HG03575 (cell line): ENCODE results near the gene S100A6.
"Not testable (repeated sequence)": the region's sequence is repeated elsewhere in the genome, so short reads cannot be mapped to it uniquely, and the experiment has no call there.

ENCODE experiments used
- ATAC-seq: cut with Tn5 transposase; IDR thresholded peaks from one replicate; pipeline ENCODE4 v1.9.1; 2021; ENCODE audit not compliant: unreplicated experiment, insufficient number of reproducible peaks, low FRiP score; ENCODE audit errors: extremely low read depth

The S100A6 gene

DNA sequence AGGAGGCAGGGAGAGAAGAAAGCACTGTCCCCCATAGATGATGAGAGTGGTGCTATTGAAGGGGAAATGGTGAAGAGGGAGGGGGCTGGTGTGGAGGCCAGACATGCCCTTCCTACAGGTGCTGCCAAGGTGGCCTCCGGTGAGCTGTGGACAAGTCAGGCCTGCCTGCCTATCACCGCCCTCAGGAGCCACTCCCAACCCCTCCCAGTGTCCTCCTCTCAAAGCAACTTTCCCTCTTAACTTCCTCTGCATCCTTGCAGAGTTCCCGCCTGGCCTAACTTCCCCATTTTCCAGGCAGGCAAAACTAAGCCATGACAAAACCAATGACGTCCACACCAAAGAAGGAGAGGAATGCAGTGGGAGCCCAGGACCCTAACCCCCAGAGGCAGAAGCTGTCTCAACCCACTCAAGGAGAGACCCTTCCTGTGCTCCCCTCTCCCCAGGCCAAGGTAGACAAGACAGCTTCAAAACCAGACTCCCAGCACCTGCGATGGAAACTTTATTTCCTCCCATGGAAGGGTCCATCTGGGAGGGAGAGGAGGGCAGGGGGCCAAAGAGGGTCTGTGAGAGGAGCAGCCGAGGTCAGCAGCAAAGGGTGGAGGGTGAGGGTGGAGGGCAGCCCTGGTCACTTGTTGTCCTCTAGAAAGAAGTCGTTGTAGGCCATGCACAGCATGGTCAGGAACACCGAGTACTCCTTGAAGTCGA is 1.0 kb upstream of the S100A6 start:
- ATAC-seq = no peak

DNA sequence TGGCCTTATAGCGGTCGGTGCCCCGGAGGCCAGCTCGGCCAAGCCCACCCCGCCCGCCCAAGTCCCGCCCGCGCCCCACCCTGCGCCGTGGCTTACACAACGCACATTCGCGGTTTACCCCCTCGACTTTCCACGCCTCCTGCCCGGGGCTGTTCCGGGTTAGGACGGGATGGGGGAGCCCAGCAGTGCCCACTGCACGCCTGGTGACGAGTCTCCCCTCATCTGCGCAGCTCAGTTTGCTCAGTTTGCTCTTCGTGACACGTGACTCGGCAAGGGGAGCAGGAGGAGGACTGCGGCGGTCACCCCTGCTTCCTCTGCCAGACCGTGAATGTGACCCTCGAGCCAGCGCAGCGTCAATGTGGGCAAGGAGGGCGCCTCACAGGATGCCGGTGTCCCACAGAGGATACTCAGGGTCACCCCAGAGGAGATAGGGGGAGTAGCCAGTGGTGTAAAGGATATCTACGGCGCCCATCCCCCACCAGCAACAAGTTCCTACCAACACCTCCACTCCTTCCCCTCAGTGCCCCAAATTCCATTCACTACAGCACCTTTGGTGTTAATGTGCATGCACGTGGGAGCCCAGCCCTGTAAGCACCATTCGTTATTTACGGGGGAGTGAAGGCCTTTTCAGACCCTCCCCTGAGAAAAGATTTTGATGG is 350 bp upstream of the S100A6 start:
- no peak for ATAC-seq

DNA sequence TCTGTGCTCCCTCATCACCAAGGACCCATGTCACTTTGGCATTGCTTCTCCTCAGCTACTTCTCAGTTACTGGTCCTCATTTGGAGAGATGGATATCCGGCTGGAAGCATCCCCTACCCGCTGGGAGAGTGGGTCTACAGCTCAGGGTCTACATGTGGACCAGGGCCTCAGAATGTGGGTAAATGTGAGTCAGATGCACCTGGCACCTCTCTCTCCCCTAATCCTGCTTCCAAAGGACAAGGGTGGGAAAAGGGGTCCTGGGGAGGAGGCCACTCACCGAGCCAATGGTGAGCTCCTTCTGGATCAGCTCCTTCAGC is 908 bp downstream of the S100A6 start:
- no peak for ATAC-seq

DNA sequence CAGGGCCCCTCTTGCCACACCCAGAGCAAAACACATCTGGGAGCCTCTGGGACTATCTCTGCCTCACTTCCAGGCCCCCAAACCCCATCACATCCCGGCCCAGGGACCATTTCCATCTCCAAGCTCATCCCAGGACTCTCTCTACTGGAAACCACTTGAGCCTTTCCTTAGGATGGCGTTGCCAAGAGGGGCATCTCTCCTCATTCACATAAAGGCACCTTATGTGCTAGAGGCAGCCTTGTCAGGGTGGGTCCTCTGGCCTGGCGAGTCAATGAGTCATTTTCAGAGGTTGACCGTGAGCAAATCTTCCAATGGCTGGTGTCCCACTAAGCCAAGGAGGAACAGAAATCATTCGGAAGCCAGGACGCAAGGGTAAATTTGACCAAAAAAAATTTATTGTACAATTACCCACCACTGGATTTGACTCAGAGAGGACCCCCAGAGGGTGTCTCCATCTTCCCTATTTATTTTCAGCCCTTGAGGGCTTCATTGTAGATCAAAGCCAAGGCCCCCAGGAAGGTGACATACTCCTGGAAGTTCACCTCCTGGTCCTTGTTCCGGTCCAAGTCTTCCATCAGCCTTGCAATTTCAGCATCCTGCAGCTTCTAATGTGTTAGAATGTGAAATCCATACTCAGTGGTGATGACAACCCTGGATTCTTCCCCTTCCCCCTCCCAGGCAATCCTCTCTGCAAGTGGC is 1.4 kb downstream of the S100A6 start:
- no peak for ATAC-seq

DNA sequence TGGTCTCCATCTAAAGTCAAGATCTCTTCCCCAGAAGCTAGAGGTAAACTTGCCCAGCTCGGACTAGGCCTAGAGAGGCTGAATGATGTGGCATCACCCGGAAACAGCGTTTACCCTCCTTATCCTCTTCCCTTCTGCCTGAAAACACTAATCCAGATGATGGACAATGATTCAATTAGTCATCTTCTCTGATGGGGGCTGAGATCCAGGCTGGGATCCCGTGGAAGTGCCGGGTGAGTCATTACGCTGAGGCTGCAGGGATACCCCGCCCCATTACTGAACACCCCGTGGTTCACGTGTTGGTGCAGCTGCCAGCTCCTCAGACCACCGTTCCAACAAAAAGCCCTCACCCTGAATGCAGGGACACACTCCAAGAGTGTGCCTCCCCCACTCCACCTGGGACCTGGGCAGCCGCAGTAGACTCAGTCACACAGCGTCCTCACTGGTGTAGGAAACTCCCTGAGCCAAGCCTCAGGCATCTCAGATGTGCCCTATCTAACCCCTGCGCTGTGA is 2.0 kb downstream of the S100A6 start:
- no peak for ATAC-seq

DNA sequence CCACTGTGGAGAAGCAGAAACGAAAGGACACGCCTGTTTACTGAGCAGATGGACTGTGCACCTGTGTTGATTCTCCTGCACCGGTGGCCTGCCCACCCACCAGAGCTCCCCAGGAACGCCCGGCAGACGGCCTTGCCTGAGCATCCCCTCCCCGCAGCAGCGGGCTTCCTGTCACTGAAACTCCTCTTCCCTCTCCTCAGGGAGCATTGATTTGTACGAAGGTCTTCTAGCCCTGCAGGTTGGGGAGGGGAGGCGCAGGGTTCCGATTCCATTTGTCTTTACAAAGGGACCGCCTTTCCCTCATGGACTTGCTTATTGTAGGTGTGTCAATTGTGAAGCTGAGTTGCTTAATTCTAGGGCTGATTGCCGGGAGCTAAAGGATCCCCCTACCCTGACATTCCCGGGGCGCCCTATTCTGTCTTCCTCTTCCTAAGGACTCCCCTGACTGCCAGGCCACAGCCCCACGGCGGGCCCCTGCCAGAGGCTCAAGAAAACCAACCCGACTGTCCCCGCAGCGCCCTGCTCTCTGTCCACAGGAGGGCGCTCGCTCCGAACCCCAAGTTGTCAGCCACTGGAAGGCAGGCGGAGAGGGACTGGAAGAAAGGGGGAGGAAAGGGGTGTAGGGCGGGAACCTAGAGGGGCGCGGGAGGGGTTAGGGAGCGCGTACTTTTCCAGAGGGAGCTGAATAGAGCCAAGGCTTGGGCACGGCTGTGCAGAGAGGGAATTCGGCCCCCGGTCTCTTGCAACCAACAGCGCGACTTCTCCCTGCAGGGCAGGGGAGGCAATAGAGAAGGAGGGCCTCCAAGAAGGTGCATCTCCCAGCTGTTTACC is 2.8 kb downstream of the S100A6 start:
- ATAC-seq = no peak

DNA sequence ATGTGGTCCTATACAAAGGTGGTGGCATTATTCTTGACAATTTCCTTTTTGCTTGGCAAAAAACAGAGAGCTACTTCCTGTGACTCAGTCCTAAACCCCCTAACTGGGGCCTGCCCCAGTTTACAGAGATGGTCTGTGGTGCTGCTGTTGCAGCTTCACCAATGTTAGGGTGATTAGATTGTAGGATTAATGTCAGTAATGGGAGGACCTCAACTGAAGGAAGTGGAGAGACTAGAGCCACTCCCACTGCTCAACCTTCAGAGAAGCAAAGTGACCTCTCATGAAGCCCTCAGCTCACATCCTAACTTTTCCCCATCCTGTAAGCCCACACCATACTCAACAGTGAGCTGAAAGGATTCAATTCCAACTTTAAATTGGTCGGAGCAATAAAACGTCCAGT is 3.6 kb downstream of the S100A6 start:
- no peak for ATAC-seq

DNA sequence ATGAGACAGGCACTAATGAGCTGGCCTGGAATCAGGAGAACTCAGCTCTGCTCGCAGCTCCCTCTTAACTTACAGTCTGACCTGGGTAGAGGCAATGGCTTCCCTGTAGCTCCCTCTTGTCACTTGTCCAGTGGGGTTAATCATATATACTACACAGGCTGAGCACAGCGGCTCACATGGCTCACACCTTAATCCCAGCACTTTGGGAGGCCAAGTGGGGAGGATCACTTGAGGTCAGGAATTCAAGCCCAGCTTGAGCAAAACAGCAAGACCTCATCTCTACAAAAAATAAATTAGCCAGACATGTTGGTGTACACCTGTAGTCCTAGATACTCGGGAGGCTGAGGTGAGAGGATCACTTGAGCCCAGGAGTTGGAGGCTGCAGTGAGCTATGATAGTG is 4.2 kb downstream of the S100A6 start:
- ATAC-seq = no peak

DNA sequence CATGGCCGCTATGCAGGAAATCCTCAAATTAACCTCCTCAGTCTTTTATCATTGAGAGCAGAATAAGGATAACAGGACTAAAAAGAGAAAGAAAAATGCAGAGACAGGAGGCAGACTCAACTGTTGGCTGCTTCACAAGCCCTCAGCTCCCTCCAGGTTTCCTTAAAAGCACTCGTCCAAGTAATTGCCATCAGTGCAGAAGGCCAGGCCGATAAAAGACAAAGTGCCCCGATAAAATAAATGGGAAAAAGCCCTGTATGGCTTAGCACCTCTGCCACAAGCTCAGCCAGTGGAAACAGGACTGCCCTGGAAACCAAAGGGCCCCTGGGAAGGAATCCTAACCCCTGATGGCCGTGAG is 8.1 kb downstream of the S100A6 start:
- ATAC-seq = no peak

DNA sequence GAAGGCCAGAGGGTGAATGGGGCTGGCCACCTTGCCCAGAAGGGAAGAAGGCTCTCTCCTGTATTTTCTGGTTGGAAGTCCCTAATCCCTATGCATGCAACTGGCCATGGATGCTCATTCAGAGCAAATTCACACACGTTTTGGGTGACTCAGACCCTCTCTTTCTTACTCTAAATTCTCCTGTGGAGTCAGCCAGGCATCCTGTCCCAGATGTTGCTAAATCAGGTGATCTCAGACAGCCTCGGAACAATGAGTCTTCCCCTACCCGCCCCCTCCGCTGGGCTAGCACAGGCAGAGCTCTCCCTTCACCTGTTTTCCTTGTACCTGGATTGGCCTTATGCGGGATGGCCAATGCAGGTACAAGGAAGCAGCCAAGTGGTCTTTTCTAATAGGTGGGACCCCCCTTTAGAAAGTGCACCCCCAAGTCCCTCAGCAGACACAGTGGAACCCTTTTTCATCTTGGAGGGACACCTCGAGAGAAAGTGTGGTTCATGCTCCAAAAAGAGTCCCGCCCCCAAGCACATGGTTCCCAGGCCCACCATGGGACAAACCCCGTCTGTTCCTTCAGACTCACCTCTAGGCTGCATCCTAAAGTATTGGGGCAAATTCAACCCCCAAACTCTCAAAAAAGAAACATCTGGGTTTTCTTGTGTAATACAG is 8.6 kb downstream of the S100A6 start:
- ATAC-seq = no peak

DNA sequence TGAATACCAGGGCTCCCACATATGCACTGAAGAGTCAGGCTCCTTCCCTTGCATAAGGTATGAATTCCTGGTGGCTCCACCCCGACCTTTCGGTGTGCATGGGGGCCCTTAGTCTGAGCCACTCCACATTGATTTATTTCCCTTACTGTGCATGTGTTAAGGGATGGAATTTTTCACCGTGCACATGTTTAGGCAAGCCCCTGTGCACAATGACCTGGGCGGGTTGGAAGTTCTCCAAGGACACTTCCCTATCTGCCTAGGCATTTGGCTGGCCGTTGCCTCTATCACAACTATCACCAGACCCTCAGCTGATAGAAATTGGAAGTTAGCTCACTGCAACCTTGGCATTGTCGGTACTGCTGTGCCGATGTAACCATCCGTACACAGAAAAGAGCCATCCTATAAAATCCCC is 9.7 kb downstream of the S100A6 start:
- no peak for ATAC-seq

DNA sequence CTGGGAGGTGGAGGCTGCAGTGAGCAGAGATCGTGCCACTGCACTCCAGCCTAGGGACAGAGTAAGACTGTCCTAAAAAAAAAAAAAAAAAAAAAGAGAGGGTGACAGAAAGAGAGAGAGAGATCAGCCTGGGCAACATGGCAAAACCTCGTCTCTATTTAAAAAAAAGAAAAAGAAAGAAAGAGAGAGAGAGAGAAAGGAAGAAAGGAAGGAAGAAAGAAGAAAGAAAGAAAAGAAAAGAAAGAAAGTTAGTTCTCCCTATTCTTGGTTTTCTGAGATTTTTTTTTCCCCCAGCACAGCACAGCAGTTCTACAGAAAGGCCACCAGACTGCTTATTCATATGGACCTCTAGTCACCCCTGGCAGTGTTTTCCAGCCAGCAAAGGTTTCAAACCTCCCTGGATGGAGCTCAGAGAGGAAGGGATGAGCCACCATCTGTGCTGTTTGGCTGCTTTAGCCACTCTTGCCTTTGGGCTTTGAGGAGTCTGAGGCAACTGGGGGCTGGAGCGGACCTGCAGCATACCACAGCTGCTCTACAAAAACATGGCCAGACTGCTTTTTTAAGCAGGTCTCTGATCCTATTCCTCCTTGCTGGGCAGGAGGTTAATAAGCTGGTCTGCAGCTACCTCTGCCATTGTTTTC is 10.6 kb downstream of the S100A6 start:
- no peak for ATAC-seq

DNA sequence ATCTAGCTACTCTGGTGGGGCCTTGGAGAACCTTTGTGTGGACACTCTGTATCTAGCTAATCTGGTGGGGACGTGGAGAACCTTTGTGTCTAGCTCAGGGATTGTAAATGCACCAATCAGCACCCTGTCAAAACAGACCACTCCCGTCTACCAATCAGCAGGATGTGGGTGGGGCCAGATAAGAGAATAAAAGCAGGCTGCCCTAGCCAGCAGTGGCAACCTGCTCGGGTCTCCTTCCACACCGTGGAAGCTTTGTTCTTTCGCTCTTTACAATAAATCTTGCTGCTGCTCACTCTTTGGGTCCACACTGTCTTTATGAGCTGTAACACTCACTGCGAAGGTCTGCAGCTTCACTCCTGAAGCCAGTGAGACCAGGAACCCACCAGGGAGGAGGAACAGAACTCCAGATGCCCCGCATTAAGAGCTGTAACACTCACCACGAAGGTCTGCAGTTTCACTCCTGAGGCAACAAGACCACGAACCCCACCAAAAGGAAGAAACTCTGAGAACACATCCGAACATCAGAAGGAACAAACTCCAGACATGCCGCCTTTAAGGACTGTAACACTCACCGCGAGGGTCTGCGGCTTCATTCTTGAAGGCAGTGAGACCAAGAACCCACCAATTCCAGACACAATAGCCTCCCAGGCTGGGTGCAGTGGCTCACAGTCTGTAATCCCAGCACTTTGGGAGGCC is 13.3 kb downstream of the S100A6 start:
- ATAC-seq = not testable (repeated sequence)

DNA sequence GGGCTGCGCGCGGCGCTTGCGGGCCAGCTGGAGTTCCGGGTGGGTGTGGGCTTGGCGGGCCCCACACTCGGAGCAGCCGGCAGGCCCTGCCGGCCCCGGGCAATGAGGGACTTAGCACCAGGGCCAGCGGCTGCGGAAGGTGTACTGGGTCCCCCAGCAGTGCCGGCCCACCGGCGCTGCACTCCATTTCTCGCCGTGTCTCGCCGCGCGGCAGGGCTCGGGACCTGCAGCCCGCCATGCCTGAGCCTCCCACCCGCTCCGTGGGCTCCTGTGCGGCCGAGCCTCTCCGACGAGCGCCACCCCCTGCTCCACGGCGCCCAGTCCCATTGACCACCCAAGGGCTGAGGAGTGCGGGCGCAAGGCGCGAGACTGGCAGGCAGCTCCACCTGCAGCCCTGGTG is 14.0 kb downstream of the S100A6 start:
- ATAC-seq = not testable (repeated sequence)

DNA sequence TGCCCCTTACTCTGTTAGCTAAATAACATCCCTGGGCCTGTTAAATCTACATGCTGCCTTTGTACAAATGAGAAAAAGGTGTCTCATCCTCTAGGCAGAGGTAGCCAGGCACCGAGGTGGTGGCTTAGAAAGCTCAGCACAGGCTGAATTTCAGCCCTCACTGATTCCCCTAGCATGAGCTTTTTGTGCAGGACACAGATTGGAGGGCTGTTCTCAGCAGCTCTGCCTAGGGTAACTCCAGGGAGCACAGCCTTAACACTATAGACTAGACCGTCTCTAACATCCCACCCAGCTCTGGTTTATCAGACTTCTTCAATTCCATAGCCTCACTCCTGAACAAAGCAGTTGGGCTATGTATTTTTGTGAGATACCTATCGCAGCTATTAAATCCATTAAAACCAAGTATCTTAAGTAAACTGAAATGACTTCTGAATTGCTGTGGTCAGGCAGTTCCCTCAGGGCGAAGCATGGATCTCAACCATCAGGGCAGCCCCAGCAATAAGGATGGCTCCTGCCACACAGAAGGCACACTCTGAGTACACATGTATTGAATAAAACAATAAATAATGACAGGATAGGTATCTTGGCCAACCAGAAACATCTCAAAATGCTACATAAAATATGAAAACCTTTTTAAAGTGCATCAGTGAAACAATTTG is 14.8 kb downstream of the S100A6 start:
- ATAC-seq = no peak

DNA sequence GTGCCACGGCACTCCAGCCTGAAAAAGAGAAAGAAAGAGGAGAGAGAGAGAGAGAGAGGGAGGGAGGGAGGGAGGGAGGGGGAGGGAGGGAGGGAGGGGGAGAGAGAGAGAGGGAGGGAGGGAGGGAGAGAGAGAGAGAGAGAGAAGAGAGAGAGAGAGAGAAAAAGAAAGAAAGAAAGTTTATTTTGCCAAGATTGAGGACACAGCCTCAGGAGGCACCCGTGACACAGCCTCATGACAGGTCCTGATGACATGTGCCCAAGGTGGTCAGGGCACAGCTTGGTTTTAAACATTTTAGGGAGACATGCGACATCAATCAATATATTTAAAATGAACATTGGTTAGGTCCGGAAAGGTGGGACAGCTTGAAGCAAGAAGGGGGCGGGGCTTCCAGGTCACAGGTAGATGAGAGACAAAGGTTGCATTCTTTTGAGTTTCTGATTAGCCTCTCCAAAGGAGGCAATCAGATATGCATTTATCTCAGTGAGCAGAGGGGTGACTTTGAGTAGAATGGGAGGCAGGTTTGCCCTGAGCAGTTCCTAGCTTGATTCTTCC is 15.6 kb downstream of the S100A6 start:
- ATAC-seq = not testable (repeated sequence)

DNA sequence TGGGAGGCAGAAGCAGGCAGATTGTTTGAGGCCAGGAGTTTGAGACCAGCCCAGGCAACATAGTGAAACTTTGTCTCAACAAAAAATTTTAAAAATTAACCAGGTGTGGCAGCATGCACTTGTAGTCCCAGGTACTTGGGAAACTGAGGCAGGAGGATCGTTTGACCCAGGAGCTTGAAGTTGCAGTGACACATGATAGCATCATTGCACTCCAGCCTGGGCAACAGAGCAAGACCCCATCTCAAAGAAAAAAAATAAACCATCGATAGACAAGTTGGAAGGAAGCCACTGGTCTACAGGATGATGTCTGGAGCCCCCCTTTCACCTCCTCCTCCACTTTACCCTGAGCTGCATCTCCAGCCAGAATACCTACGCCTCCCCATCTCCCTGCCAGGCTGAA is 16.5 kb downstream of the S100A6 start:
- ATAC-seq = no peak
